Osteocyte (in vitro differentiated cells): ENCODE data around the gene MIEF1. TPM values are rescaled to one million over a fixed set of nuclear protein-coding genes. Genes with fewer than 3 reads are reported as not detected.
"Not testable (repeated sequence)": the region's sequence is repeated elsewhere in the genome, so short reads cannot be mapped to it uniquely, and the experiment has no call there.

ENCODE experiments used
- DNase-seq: peaks from one replicate; pipeline ENCODE4 v3.0.0; 2021; ENCODE audit warnings: mixed read lengths; ENCODE audit not compliant: unreplicated experiment; ENCODE audit errors: extremely low spot score
- H3K27ac Mint-ChIP-seq: one replicate; pipeline ENCODE4 v1.8.0; 2021; ENCODE audit warnings: mild to moderate bottlenecking, mixed read lengths; ENCODE audit not compliant: unreplicated experiment
- H3K27me3 Mint-ChIP-seq: one replicate; pipeline ENCODE4 v1.8.0; 2021; ENCODE audit warnings: mixed read lengths; ENCODE audit not compliant: unreplicated experiment
- H3K36me3 Mint-ChIP-seq: one replicate; pipeline ENCODE4 v1.8.0; 2021; ENCODE audit warnings: mixed read lengths; ENCODE audit not compliant: unreplicated experiment
- H3K4me1 Mint-ChIP-seq: one replicate; pipeline ENCODE4 v1.8.0; 2021; ENCODE audit warnings: mixed read lengths; ENCODE audit not compliant: unreplicated experiment
- H3K4me3 Mint-ChIP-seq: one replicate; pipeline ENCODE4 v1.8.0; 2021; ENCODE audit warnings: mild to moderate bottlenecking, moderate library complexity, mixed read lengths; ENCODE audit not compliant: unreplicated experiment
- H3K9me3 Mint-ChIP-seq: one replicate; pipeline ENCODE4 v1.8.0; 2021; ENCODE audit warnings: mixed read lengths; ENCODE audit not compliant: unreplicated experiment
- CTCF ChIP-seq: fragments of 200-600 bp; sonication (generic); IDR thresholded peaks from 2 replicates; pipeline ENCODE4 v1.5.0; 2021; ENCODE audit warnings: antibody characterized with exemption, mild to moderate bottlenecking, moderate library complexity
- total RNA-seq: library from RNA; stranded (reverse); gene quantifications from 2 replicates; pipeline ENCODE4 v1.2.1, GENCODE V29; 2021

The MIEF1 gene
- total RNA-seq, 1 donor from 2014 or later = 25.8 TPM

DNA sequence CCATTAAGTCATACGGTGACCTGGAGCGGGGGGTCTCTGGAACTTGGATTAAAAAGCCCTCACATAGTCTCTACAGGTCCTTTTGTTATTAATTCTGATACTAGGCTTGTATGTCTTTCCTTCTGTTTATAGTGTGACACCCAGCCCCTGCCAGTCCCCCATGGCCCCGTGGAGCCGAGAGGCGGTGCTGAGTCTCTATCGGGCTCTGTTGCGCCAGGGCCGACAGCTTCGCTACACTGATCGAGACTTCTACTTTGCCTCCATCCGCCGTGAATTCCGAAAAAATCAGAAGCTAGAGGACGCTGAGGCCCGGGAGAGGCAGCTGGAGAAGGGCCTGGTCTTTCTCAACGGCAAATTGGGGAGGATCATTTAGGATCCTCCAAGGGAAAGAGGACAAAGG is 2.0 kb downstream of the MIEF1 start:
- no peaks in the 10 kb centered on the region for H3K27me3 Mint-ChIP-seq
- peak overlapping the region; percentile 41 for H3K27ac Mint-ChIP-seq
- peaks cover 26% of the 10 kb centered on the region for H3K36me3 Mint-ChIP-seq
- no peak for TF ChIP-seq CTCF
- peaks cover 19% of the 10 kb centered on the region for H3K4me1 Mint-ChIP-seq
- DNase-seq = no peak
- no peak overlapping the region for H3K4me3 Mint-ChIP-seq
- H3K9me3 Mint-ChIP-seq = no peaks in the 10 kb centered on the region

GRCh38 chr22:39507021-39507420 is 4.9 kb downstream of the MIEF1 start:
- not testable (repeated sequence) for H3K27ac Mint-ChIP-seq, H3K9me3 Mint-ChIP-seq, DNase-seq, H3K27me3 Mint-ChIP-seq, H3K4me3 Mint-ChIP-seq
- H3K4me1 Mint-ChIP-seq = peaks cover 13% of the 10 kb centered on the region
- H3K36me3 Mint-ChIP-seq = peaks cover 53% of the 10 kb centered on the region

- Mint-ChIP-seq H3K4me3 (no peak overlapping the region), H3K27me3 (no peaks in the 10 kb centered on the region), H3K4me1 (peaks cover 6% of the 10 kb centered on the region), H3K36me3 (peaks cover 61% of the 10 kb centered on the region), H3K27ac (no peak overlapping the region), H3K9me3 (no peaks in the 10 kb centered on the region)
- no peak for TF ChIP-seq CTCF
- no peak for DNase-seq
Measured at GRCh38 chr22:39508393-39508792, 6.3 kb downstream of the MIEF1 start.

DNA sequence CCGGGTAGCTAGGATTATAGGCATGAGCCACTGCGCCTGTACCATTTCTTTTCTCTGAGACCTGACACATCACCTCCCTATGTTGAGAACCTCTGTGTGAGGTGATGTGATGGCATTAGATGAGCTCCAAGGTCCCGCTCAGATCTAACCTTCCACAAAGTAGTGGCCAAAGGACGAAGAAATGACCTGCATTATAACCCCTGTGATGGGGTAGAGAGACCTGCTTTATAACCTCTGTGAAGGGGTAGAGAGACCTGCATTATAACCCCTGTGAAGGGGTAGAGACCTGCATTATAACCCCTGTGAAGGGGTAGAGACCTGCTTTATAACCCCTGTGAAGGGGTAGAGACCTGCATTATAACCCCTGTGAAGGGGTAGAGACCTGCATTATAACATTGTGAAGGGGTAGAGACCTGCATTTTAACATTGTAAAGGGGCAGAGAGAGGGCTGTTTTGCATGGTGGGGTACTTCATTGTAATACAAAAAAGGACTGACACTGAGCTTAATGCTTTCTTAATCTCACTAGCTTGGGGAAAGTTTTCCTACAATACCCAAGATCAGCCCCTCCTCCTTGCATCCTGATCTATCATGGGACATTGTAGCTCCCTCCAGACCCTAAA is 8.5 kb downstream of the MIEF1 start:
- Mint-ChIP-seq H3K9me3 (no peaks in the 10 kb centered on the region), H3K4me3 (no peak overlapping the region), H3K36me3 (peaks cover 64% of the 10 kb centered on the region), H3K27ac (peak overlapping the region; percentile 47), H3K4me1 (peaks cover 4% of the 10 kb centered on the region), H3K27me3 (no peaks in the 10 kb centered on the region)
- TF ChIP-seq CTCF = no peak
- DNase-seq = no peak

DNA sequence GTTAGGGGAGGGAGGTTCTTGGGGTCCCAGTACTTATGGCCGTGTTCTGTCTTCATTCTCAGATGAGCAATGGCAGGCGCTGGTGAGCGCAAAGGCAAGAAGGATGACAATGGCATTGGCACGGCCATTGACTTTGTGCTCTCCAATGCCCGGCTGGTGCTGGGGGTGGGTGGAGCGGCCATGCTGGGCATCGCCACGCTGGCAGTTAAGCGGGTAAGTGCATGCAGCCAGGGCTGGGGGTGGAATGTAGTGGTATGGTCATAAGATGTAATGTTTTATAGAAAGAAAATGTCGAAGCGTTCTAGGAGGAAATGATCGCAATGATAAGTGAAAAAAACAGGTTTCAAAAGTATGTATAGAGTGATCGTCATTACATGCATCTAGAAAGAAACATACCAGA is 9.1 kb downstream of the MIEF1 start:
- TF ChIP-seq CTCF = no peak
- Mint-ChIP-seq H3K36me3 (peaks cover 64% of the 10 kb centered on the region), H3K4me3 (no peak overlapping the region), H3K27me3 (no peaks in the 10 kb centered on the region), H3K27ac (peak overlapping the region; percentile 47), H3K4me1 (peaks cover 4% of the 10 kb centered on the region), H3K9me3 (no peaks in the 10 kb centered on the region)
- DNase-seq = no peak

- no peak for DNase-seq
Measured at GRCh38 chr22:39512026-39512425, 9.9 kb downstream of the MIEF1 start.

More at GRCh38 chr22:39512026-39512425, 9.9 kb downstream of the MIEF1 start:
- no peak overlapping the region for H3K4me3 Mint-ChIP-seq
- no peak for TF ChIP-seq CTCF
- H3K9me3 Mint-ChIP-seq = no peaks in the 10 kb centered on the region
- H3K27ac Mint-ChIP-seq = no peak overlapping the region
- no peaks in the 10 kb centered on the region for H3K27me3 Mint-ChIP-seq
- H3K4me1 Mint-ChIP-seq = peaks cover 4% of the 10 kb centered on the region
- H3K36me3 Mint-ChIP-seq = peaks cover 58% of the 10 kb centered on the region
